IMR-90 (cell line): Measurements from ENCODE around the gene PAQR9.

Experiments used
- CEBPB ChIP-seq: IDR thresholded peaks from 2 replicates; pipeline ENCODE4 v1.6.1; 2012; ENCODE audit warnings: low read depth, low read length, improper control_type of control experiment
- FOS ChIP-seq: fragments of 150-350 bp; IDR thresholded peaks from 2 replicates; pipeline ENCODE4 v1.6.1; 2016; ENCODE audit warnings: low read depth, low read length
- MAFK ChIP-seq: IDR thresholded peaks from 2 replicates; pipeline ENCODE4 v1.6.1; 2012; ENCODE audit warnings: low read depth, low read length, improper control_type of control experiment
- POLR2A ChIP-seq: IDR thresholded peaks from 2 replicates; pipeline ENCODE4 v1.6.1; 2012; ENCODE audit warnings: mild to moderate bottlenecking, low read depth, low read length
- TF ChIP-seq, protein P1 (sequence below): fragments of 150-350 bp; IDR thresholded peaks from 2 replicates; pipeline ENCODE4 v1.6.1; 2017; ENCODE audit warnings: mild to moderate bottlenecking, antibody characterized with exemption, low read length, low read depth
- TF ChIP-seq, protein P2 (sequence below): conservative IDR thresholded peaks from 2 replicates; pipeline ENCODE4 v1.5.1; 2012; ENCODE audit warnings: mild to moderate bottlenecking, low read depth, low read length, improper control_type of control experiment

DNA sequence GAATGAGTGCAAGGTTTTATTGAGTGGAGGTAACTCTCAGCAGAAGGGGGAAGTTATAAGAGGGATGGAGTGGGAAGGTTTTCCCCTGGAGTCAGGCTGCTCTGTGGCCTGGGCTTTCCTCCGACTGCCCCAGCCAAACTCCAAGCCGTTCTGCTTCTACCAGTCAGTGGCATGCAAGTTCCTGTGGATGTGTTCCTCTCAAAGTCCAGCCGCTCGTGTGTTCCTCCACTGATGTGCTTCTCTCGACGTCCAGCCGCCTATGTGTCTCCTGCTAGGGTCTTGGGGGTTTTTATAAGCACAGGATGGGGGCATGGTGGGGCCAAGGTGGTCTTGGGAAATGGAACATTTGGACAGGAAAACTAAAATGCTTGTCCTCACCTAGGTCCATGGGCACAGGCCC lies 28.8 kb upstream of the PAQR9 start:
- TF ChIP-seq POLR2A (no peak), MAFK (no peak), CEBPB (no peak), FOS (no peak)
- TF ChIP-seq, protein P1, sequence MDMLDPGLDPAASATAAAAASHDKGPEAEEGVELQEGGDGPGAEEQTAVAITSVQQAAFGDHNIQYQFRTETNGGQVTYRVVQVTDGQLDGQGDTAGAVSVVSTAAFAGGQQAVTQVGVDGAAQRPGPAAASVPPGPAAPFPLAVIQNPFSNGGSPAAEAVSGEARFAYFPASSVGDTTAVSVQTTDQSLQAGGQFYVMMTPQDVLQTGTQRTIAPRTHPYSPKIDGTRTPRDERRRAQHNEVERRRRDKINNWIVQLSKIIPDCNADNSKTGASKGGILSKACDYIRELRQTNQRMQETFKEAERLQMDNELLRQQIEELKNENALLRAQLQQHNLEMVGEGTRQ: no peak
- TF ChIP-seq, protein P2, sequence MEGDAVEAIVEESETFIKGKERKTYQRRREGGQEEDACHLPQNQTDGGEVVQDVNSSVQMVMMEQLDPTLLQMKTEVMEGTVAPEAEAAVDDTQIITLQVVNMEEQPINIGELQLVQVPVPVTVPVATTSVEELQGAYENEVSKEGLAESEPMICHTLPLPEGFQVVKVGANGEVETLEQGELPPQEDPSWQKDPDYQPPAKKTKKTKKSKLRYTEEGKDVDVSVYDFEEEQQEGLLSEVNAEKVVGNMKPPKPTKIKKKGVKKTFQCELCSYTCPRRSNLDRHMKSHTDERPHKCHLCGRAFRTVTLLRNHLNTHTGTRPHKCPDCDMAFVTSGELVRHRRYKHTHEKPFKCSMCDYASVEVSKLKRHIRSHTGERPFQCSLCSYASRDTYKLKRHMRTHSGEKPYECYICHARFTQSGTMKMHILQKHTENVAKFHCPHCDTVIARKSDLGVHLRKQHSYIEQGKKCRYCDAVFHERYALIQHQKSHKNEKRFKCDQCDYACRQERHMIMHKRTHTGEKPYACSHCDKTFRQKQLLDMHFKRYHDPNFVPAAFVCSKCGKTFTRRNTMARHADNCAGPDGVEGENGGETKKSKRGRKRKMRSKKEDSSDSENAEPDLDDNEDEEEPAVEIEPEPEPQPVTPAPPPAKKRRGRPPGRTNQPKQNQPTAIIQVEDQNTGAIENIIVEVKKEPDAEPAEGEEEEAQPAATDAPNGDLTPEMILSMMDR: no peak
